SK-N-MC (cell line): ENCODE measurements around the gene RAPGEF2.

Experiments used
- EZH2 ChIP-seq: fragments of 200-600 bp; sonication (generic); IDR thresholded peaks from one replicate; pipeline ENCODE4 v1.6.1; 2017; ENCODE audit warnings: antibody characterized with exemption
- FOXP2 ChIP-seq: optimal IDR thresholded peaks from 2 replicates; pipeline ENCODE3; 2011; ENCODE audit warnings: mild to moderate bottlenecking, moderate library complexity; ENCODE audit not compliant: insufficient read depth; ENCODE audit errors: extremely low read length, control extremely low read depth
- POLR2AphosphoS5 ChIP-seq: IDR thresholded peaks from 2 replicates; pipeline ENCODE4 v1.6.1; 2012; ENCODE audit warnings: mild to moderate bottlenecking, low read depth, low read length, borderline replicate concordance

DNA sequence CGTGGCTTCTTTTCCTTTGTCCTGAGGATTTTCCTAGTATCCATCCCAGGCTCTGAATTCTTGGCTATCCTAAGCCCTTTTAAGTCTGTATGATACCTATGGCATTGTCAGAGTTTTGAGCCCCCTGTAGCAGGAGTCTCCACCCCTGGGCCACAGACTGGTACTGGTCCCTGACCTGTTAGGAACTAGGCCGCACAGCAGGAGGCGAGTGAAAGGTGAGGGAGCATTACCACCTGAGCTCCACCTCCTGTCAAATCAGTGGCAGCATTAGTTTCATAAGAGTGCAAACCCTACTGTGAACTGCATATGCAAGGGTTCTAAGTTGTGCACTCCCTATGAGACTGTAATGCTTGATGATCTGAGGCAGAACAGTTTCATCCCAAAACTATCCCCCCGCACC is 216.1 kb downstream of the RAPGEF2 start:
- TF ChIP-seq EZH2 (no peak), POLR2AphosphoS5 (no peak), FOXP2 (no peak)
